ENCODE data around the gene BIVM. TPM values are rescaled to one million over a fixed set of nuclear protein-coding genes. Genes with fewer than 3 reads are reported as not detected.

BIVM gene
- total RNA-seq, 1 donor from 2014 or later = 13.6 TPM

- no peaks in the 10 kb centered on the region for H3K9me3 Mint-ChIP-seq
- H3K4me2 ChIP-seq = peak overlapping the region; percentile 90
- H3F3A ChIP-seq (ENCODE audit: low read depth) = no peaks in the 10 kb centered on the region
- peak overlapping the region; percentile 92 for H2AFZ ChIP-seq (replicated peaks)
- DNase-seq (ENCODE audit: low spot score) = peak; percentile 46
- peaks cover 18% of the 10 kb centered on the region for H3K4me1 Mint-ChIP-seq
- peak; percentile 54 for TF ChIP-seq EZH2 (IDR thresholded peaks at IDR 0.05)
- TF ChIP-seq, protein P1, sequence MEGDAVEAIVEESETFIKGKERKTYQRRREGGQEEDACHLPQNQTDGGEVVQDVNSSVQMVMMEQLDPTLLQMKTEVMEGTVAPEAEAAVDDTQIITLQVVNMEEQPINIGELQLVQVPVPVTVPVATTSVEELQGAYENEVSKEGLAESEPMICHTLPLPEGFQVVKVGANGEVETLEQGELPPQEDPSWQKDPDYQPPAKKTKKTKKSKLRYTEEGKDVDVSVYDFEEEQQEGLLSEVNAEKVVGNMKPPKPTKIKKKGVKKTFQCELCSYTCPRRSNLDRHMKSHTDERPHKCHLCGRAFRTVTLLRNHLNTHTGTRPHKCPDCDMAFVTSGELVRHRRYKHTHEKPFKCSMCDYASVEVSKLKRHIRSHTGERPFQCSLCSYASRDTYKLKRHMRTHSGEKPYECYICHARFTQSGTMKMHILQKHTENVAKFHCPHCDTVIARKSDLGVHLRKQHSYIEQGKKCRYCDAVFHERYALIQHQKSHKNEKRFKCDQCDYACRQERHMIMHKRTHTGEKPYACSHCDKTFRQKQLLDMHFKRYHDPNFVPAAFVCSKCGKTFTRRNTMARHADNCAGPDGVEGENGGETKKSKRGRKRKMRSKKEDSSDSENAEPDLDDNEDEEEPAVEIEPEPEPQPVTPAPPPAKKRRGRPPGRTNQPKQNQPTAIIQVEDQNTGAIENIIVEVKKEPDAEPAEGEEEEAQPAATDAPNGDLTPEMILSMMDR (IDR thresholded peaks at IDR 0.05) = no peak
- H3K36me3 Mint-ChIP-seq = peaks cover 4% of the 10 kb centered on the region
- peaks cover 3% of the 10 kb centered on the region for H3K27me3 Mint-ChIP-seq (ENCODE audit: insufficient read depth, low read depth)
- H3K4me1 ChIP-seq = peaks cover 6% of the 10 kb centered on the region
- H3K36me3 ChIP-seq = no peaks in the 10 kb centered on the region
- H3K9me3 ChIP-seq (ENCODE audit: low read depth) = no peaks in the 10 kb centered on the region
- H3K79me2 ChIP-seq (ENCODE audit: low read depth) = peaks cover 6% of the 10 kb centered on the region
- H3K4me3 ChIP-seq = peak overlapping the region; percentile 83
- no peaks in the 10 kb centered on the region for H4K20me1 ChIP-seq (ENCODE audit: low read depth)
- H3K27me3 ChIP-seq = peaks cover 39% of the 10 kb centered on the region
- peak overlapping the region; percentile 99 for H3K4me3 Mint-ChIP-seq
- no peak overlapping the region for H3K27ac ChIP-seq
- H3K9ac ChIP-seq = no peak overlapping the region
- H3K27ac Mint-ChIP-seq = no peak overlapping the region
These were observed 666 bp downstream of the BIVM start for GRCh38 chr13:102799426-102800144.

DNA sequence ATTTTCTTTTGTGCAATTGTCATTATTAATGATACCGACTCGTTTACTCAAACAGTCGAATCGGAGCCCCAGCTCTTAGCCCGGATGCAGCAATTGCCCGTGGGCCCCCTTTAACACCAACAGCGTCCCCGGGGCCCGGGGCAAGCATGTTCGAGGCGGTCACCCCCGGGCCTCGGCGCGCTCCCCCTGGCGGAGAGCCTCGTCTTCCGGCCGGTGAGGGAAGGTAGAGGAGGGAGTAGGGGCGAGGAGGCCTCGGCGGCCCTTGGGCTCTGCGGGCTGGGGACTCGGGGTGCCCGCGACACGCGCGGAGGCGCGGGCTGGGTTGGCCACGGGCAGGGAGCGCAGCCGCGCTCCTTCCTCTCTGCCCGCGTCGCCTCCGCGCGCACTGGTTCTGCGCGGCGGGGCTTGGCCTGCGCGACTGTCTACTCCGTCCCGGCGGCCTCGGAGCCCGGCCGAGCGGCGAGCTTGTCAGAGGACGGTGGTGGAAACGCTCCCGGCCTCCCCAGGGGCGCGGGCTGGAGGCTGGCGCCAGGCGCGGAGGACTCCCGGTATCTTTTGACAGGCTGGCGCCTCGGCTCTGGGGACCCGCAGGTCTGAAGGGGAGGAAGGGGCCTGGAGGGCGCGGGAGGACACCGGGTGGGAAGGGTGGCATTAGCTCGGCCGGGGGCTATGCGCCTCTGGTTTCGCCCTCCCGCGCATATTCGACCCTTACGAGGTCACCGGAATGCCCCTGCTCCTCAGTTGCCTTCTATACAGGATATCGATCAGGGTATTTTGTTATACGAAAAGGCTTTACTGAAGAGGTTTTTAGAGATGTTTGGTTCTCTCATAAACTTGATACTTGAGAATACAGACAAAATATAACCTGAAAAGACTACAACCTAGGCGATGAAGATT, 1.5 kb downstream of the BIVM start:
- Mint-ChIP-seq H3K27me3 (ENCODE audit: insufficient read depth, low read depth) (peaks cover 3% of the 10 kb centered on the region), H3K4me3 (peak overlapping the region; percentile 89), H3K4me1 (peaks cover 18% of the 10 kb centered on the region), H3K36me3 (peaks cover 7% of the 10 kb centered on the region), H3K27ac (no peak overlapping the region), H3K9me3 (no peaks in the 10 kb centered on the region)
- H3K27me3 ChIP-seq = peaks cover 39% of the 10 kb centered on the region
- H3F3A ChIP-seq (ENCODE audit: low read depth) = no peaks in the 10 kb centered on the region
- peaks cover 6% of the 10 kb centered on the region for H3K79me2 ChIP-seq (ENCODE audit: low read depth)
- no peak for TF ChIP-seq EZH2phosphoT487 (IDR thresholded peaks at IDR 0.05)
- TF ChIP-seq EZH2 (IDR thresholded peaks at IDR 0.05) = peak; percentile 31
- TF ChIP-seq, protein P1 (IDR thresholded peaks at IDR 0.05) = peak; percentile 86
- H3K4me3 ChIP-seq = peak overlapping the region; percentile 83
- H3K9me3 ChIP-seq (ENCODE audit: low read depth) = no peaks in the 10 kb centered on the region
- H3K4me2 ChIP-seq = peak overlapping the region; percentile 90
- H4K20me1 ChIP-seq (ENCODE audit: low read depth) = no peaks in the 10 kb centered on the region
- no peaks in the 10 kb centered on the region for H3K36me3 ChIP-seq
- no peak overlapping the region for H3K9ac ChIP-seq
- no peak overlapping the region for H3K27ac ChIP-seq
- peaks cover 6% of the 10 kb centered on the region for H3K4me1 ChIP-seq
- DNase-seq (ENCODE audit: low spot score) = peak; percentile 88
- H2AFZ ChIP-seq (replicated peaks) = peak overlapping the region; percentile 92

- no peak for DNase-seq (ENCODE audit: low spot score)
- no peak for TF ChIP-seq EZH2phosphoT487 (IDR thresholded peaks at IDR 0.05)
- no peak for TF ChIP-seq EZH2 (IDR thresholded peaks at IDR 0.05)
- TF ChIP-seq, protein P1 (IDR thresholded peaks at IDR 0.05) = no peak
- Histone ChIP-seq H3K36me3 (peaks cover 5% of the 10 kb centered on the region), H3K4me2 (no peak overlapping the region), H2AFZ (replicated peaks) (no peak overlapping the region), H3K4me1 (no peaks in the 10 kb centered on the region), H3F3A (ENCODE audit: low read depth) (no peaks in the 10 kb centered on the region), H3K27ac (no peak overlapping the region), H3K9ac (no peak overlapping the region), H3K4me3 (no peak overlapping the region), H3K9me3 (ENCODE audit: low read depth) (no peaks in the 10 kb centered on the region), H3K79me2 (ENCODE audit: low read depth) (no peaks in the 10 kb centered on the region), H3K27me3 (peaks cover 9% of the 10 kb centered on the region), H4K20me1 (ENCODE audit: low read depth) (no peaks in the 10 kb centered on the region)
- Mint-ChIP-seq H3K27me3 (ENCODE audit: insufficient read depth, low read depth) (no peaks in the 10 kb centered on the region), H3K36me3 (peaks cover 28% of the 10 kb centered on the region), H3K4me1 (peaks cover 3% of the 10 kb centered on the region), H3K4me3 (no peak overlapping the region), H3K27ac (no peak overlapping the region), H3K9me3 (peaks cover 4% of the 10 kb centered on the region)
These were observed 6.8 kb downstream of the BIVM start for GRCh38 chr13:102805680-102806079.

All from neural progenitor cell (in vitro differentiated cells).